ENCODE results near the gene PRDX5.

PRDX5 gene

DNA sequence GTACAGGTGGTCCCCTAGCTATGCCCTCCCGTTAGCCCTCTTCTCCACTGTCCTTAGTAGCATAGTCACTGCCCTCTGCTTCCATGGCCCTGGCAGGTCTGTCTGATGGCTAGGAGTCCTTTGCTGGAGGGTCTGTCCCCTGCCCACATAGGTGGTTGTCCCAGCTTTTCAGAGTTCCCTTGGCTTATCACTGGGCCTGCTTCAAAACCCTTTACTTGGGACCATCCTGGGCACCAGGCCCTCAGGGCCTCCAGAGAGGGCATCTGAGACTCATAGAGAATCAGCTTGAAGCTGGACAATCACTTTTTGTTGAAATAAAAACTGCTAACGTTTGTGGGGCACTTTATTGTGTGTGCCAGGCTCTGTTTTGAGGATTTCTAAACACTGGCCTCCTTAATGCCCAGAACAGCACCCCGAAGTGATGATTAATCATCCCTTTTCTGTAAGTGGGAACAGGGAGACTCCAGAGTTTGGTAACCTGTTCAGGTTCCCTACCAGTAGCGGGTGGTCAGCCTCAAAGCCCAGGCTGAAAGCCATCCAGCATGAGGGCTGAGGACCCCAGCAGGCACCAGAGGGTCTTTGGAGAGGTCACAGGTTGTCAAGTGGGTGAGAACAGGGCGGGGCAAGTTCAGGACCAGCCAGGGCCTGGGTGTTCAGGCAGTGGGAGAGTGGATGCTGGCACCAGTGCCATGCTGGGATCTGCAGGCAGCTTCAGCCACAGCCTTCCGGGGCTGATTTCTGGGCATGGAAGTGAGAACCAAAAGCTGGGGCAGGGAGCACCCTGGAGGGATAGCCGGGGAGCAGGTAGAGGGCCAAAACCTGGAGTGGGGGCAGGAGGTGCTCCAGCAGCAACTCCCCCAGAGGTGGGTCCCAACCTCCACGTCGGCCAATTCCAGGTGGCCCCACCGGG lies 27.3 kb upstream of the PRDX5 start:
- no peak for DNase-seq

- DNase-seq: no peak
Measured at GRCh38 chr11:64291262-64291751, 26.6 kb upstream of the PRDX5 start, which contains the start of gene KCNK4. TSS of gene KCNK4 (plus strand) at chr11:64291302. CDS start at chr11:64293019, 1,717 bp downstream.

GRCh38 chr11:64291752-64292459 lies 26.0 kb upstream of the PRDX5 start:
- no peak for DNase-seq

DNA sequence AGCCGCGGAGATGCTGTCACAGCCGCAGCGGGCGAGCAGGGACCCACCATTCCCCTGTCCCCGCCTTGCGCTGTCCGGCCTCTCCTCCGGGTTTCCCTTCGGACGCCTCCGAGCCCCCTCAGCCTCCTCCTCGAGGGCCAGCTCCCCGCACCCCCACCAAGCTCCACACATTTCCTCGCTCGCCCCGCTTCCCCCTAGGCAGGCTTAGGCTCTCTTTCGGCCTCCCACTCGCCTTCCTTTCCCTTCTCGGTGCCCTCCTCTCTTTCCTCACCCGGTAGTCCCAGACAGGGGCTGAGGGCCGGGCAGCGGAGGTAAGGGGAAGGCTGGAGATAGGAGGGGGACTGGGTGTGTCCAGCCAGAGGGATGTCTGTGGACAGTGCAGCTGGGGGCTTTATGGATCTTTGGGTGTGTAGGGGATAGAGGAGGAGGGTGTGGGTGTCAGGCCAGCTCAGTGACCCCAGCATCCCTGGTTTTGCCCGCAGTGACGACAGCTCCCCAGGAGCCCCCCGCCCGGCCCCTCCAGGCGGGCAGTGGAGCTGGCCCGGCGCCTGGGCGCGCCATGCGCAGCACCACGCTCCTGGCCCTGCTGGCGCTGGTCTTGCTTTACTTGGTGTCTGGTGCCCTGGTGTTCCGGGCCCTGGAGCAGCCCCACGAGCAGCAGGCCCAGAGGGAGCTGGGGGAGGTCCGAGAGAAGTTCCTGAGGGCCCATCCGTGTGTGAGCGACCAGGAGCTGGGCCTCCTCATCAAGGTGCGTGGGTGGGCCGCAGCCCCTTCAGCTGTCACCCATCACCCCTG lies 25.3 kb upstream of the PRDX5 start:
- DNase-seq: no peak

GRCh38 chr11:64294774-64295173 lies 23.1 kb upstream of the PRDX5 start:
- DNase-seq: no peak

DNA sequence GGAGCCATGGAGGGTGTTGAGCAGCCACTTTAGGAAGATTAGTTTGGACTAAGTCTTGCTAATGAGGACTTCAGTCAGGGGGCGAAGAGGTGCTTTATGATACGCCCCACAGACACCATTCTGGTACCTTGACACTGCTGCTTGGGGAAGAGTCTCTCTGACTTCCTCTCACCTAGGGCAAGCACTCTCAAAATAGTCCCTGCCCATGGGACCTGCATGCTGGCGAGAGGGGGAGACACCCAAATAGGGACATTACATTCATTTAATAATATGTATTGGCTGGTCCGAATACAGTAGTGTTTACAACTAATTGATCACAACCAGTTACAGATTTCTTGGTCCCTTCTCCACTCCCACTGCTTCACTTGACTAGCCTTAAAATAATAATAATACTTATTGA lies 22.2 kb upstream of the PRDX5 start:
- DNase-seq: no peak

DNA sequence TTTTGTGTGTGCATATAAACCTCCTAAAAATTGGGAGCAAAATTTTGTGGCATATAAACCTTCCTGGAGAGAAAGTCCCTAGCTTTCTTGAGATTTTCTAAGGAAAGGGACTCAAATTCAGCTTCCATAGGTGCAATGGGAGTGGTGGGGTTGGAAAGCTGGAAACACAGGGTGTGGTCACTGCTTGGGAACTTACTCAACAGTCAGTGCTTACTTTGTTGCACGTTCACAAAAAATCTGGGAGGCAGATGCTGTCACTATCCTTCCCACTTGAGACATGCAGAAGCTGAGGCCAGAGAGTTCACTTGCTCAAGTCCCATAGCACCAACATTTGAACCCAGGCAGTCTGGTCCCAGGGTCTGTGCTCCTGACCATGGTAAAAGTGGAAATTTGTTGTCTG lies 21.7 kb upstream of the PRDX5 start:
- no peak for DNase-seq

DNA sequence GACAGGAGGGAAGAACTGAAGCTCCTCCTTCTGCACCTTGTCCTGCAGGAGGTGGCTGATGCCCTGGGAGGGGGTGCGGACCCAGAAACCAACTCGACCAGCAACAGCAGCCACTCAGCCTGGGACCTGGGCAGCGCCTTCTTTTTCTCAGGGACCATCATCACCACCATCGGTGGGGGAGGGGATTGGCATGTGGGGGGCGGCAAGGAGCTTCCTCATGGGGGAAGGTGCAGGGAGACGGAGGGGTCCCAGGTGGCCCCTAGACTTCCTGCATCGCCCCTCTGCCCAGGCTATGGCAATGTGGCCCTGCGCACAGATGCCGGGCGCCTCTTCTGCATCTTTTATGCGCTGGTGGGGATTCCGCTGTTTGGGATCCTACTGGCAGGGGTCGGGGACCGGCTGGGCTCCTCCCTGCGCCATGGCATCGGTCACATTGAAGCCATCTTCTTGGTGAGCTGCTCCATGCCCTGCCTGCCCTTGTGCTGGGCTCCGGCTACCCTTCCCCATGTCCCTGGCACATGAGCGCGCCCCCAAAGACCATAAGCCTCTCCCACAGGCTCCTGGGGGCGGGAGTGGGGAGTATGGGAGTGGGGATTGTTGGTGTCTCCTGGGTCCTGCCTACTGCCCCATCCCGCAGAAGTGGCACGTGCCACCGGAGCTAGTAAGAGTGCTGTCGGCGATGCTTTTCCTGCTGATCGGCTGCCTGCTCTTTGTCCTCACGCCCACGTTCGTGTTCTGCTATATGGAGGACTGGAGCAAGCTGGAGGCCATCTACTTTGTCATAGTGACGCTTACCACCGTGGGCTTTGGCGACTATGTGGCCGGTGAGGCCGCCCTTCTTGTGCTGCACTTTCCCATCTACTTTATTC lies 20.9 kb upstream of the PRDX5 start:
- DNase-seq: no peak

GRCh38 chr11:64297699-64298358 lies 20.1 kb upstream of the PRDX5 start:
- DNase-seq: peak; percentile 20 to 46

DNA sequence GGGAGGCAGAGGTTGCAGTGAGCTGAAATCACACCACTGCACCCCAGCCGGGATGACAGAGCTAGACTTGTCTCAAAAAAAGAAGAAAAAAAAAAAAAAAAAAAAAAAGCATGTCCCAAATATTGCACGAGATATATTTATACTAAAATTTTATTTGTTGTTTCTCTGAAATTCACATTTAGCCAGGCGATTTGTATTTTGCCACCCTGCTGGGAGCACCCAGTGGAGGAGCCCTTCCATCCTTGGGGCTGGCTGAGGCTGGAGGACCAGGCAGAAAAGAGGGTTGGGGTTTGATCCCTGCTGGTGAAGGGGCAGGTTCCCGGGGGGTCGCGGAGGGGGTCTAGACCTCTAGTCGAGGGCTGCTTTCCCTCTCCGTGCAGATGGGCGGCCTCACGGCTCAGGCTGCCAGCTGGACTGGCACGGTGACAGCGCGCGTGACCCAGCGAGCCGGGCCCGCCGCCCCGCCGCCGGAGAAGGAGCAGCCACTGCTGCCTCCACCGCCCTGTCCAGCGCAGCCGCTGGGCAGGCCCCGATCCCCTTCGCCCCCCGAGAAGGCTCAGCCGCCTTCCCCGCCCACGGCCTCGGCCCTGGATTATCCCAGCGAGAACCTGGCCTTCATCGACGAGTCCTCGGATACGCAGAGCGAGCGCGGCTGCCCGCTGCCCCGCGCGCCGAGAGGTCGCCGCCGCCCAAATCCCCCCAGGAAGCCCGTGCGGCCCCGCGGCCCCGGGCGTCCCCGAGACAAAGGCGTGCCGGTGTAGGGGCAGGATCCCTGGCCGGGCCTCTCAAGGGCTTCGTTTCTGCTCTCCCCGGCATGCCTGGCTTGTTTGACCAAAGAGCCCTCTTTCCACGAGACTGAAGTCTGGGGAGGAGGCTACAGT lies 18.7 kb upstream of the PRDX5 start:
- no peak for DNase-seq

- no peak for DNase-seq
Measured at GRCh38 chr11:64299847-64300648, 17.9 kb upstream of the PRDX5 start, which contains the start of gene CATSPERZ. TSS of gene CATSPERZ (plus strand) at chr11:64300358. CDS start at chr11:64300411, 53 bp downstream.

- no peak for DNase-seq
Measured at GRCh38 chr11:64303109-64304031, 14.6 kb upstream of the PRDX5 start.

GRCh38 chr11:64304032-64304315 lies 13.9 kb upstream of the PRDX5 start:
- no peak for DNase-seq

DNA sequence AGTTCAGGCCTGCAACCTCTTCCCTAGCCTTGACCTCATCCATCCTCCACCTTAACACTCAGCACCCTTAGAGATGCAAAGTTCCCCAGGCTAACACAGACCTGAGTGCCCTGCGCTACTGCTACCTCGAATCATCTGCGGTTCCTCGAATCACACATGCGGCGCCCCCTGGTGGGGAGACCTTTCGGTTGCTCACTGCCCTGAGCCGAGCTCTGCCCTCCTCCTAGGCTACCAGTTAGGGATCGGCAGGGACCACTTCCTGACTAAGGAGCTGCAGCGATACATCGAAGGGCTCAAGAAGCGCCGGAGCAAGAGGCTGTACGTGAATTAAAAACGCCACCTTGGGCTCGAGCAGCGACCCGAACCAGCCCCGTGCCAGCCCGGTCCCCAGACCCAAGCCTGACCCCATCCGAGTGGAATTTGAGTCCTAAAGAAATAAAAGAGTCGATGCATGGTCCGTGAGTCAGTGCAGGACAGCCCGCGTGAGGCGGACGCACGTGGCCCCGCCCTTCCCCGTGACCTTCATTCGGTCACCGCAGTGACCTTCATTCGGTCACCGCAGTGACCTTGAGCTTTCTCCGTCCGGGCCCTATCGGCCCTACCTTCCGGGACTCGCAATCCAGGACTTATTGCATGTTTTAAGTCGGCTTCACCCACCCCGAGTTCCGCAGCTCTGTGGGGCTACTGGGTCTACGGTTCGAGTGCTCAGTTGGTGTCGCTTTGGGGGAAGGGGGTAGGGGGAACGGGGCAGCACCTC lies 13.4 kb upstream of the PRDX5 start:
- DNase-seq: peak; percentile 85 to 87

- peak; percentile 99 to 100 for DNase-seq
Measured at GRCh38 chr11:64305075-64305690, 12.7 kb upstream of the PRDX5 start, which contains the start of gene ESRRA. TSS of gene ESRRA (plus strand) at chr11:64305524. CDS start at chr11:64307180, 1,656 bp downstream.

DNA sequence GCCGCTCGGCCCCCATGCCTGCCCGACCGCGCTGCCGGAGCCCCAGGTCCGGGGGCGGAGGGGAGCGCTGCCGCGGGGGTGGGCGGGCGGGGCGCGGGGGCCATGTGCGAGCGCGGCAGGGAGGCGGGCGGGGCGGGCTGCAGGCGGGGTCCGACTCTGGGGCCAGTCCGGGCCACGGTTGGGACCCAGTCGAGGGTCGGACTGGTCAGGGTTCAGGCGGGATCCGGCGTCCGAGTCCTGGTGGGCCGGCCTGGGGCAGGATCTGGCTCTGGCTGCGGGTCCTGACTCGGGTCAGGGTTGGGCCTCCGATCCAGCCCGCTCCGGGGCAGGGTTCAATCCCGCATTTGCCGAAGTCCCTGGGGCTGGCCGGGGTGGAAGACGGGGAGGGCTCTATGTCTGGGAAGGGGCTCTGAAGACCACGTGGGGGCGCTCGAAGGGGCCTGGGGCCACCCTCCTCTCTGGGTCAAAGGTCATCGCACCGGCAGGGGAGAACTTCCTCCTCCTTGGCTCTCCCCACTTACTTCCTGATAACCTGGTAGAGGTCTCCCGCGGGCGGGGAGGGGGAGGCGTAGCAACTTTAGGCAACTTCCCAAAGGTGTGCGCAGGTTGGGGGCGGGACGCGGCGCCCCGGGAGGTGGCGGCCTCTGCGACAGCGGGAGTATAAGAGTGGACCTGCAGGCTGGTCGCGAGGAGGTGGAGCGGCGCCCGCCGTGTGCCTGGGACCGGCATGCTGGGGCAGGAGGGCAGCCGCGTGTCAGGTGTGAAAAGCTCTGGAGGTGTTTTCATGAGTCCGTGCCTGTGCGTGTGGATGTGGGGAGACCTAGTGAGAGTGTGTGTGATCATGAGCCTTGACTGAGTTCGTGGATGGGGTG lies 12.0 kb upstream of the PRDX5 start:
- DNase-seq: peak; percentile 34 to 47

All from NCI-H2081 (cell line).